Measurements from ENCODE around the gene GINS2. TPM values are rescaled to one million over a fixed set of nuclear protein-coding genes. Genes with fewer than 3 reads are reported as not detected.

GINS2 gene
- total RNA-seq, 1 experiment from 2014 or later = 52.7 TPM

DNA sequence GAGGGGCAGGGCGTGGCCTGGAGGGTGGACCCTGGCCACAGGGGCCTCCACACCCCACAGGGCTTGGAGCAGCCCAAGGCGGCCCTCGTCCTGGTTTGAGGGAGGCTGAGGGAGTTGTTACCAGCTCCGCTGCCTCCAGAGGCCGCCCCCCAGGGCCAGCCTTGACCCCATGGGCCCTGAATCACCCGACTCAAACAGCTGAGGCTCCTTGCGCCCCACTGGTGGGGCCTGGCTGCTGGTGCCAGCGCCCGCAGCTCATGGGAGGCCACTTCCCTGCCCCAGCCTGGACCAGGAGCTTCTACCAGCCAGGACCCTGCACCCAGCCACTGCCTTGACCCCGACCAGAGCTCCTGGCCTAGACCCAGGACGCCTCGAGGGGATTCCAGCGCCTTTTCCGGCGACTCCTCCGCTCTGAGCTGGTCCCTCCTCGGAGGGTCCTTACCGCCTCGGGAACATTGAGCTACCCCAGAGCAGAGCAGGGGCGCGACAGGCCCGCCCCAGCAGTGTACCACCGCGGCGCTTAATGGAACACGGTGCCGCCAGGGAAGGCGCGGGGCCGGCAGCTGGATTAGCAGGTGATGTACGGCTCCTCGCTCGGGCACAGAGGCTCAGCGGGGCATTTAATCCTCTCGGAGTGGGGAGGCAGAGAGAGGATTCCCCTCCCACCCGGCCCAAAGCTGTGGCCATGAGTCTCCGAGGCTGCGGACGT is 38.5 kb downstream of the GINS2 start:
- TF ChIP-seq, protein P1, sequence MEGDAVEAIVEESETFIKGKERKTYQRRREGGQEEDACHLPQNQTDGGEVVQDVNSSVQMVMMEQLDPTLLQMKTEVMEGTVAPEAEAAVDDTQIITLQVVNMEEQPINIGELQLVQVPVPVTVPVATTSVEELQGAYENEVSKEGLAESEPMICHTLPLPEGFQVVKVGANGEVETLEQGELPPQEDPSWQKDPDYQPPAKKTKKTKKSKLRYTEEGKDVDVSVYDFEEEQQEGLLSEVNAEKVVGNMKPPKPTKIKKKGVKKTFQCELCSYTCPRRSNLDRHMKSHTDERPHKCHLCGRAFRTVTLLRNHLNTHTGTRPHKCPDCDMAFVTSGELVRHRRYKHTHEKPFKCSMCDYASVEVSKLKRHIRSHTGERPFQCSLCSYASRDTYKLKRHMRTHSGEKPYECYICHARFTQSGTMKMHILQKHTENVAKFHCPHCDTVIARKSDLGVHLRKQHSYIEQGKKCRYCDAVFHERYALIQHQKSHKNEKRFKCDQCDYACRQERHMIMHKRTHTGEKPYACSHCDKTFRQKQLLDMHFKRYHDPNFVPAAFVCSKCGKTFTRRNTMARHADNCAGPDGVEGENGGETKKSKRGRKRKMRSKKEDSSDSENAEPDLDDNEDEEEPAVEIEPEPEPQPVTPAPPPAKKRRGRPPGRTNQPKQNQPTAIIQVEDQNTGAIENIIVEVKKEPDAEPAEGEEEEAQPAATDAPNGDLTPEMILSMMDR (conservative IDR thresholded peaks at IDR 0.05) = no peak
- no peaks in the 10 kb centered on the region for H4K20me1 ChIP-seq (ENCODE audit: control insufficient read depth, insufficient read depth, insufficient read length)
- no peak overlapping the region for H3K4me3 Mint-ChIP-seq

More for the DNA sequence above, 38.5 kb downstream of the GINS2 start:
- Histone ChIP-seq H3K23ac (ENCODE audit: insufficient read length, low read depth, low read length) (no peak overlapping the region), H2AFZ (ENCODE audit: low read length) (no peak overlapping the region), H2AK5ac (ENCODE audit: insufficient read length, low read length) (no peak overlapping the region), H3K4me1 (ENCODE audit: insufficient read depth, low read length) (no peaks in the 10 kb centered on the region), H3T11ph (ENCODE audit: low read length) (no peak overlapping the region), H2BK5ac (ENCODE audit: insufficient read length, low read length) (no peak overlapping the region), H4K5ac (ENCODE audit: insufficient read length, low read depth, low read length) (no peak overlapping the region), H4K8ac (replicated peaks; ENCODE audit: insufficient read length, low read depth, low read length) (no peak overlapping the region), H3K14ac (ENCODE audit: insufficient read depth, low read length) (no peak overlapping the region), H3K4ac (ENCODE audit: low read depth, low read length) (no peak overlapping the region), H3K27me3 (ENCODE audit: insufficient read depth, low read length) (no peaks in the 10 kb centered on the region), H3K9me3 (ENCODE audit: control insufficient read depth, low read depth, low read length) (no peaks in the 10 kb centered on the region), H2BK20ac (ENCODE audit: low read depth, low read length, poor library complexity, severe bottlenecking) (no peak overlapping the region), H3K18ac (ENCODE audit: insufficient read length, low read depth, low read length) (no peak overlapping the region), H3K9ac (ENCODE audit: extremely low read depth, insufficient read length, low read length) (no peak overlapping the region), H3K4me2 (ENCODE audit: insufficient read depth, insufficient read length, low read length) (no peak overlapping the region), H2BK120ac (ENCODE audit: low read depth, low read length, poor library complexity, severe bottlenecking) (no peak overlapping the region), H3K56ac (ENCODE audit: insufficient read length, low read depth, low read length) (no peak overlapping the region), H4K91ac (ENCODE audit: insufficient read length, low read depth, low read length) (no peak overlapping the region), H3K79me2 (ENCODE audit: insufficient read depth, low read length) (peaks cover 2% of the 10 kb centered on the region; the same call in 1 of the 2 replicates), H2BK12ac (ENCODE audit: insufficient read length, low read depth, low read length) (no peak overlapping the region), H3K23me2 (ENCODE audit: insufficient read length, low read depth, low read length, poor library complexity, severe bottlenecking) (no peaks in the 10 kb centered on the region), H2BK15ac (ENCODE audit: low read depth, low read length) (no peak overlapping the region), H3K27ac (ENCODE audit: insufficient read length, low read depth, low read length) (no peak overlapping the region), H3K79me1 (ENCODE audit: insufficient read depth, low read depth, low read length, poor library complexity, severe bottlenecking) (peaks cover 11% of the 10 kb centered on the region)
- Mint-ChIP-seq H3K27me3 (ENCODE audit: low read depth) (no peaks in the 10 kb centered on the region; the same call in 1 of the 2 replicates), H3K27ac (no peak overlapping the region), H3K9me3 (peaks cover 0 to 3% of the 10 kb centered on the region in 2 experiments; a peak in 1 of 5 replicates), H3K36me3 (ENCODE audit: insufficient read depth in 1 of 3, low read depth in 3 of 3) (peaks cover 14 to 45% (median 43%) of the 10 kb centered on the region in 3 experiments; a peak in 6 of 7 replicates), H3K4me1 (peaks cover 0 to 15% of the 10 kb centered on the region in 2 experiments; a peak in 3 of 4 replicates)
- no CpG with 5 or more reads among the region's 39 CpGs for WGBS (ENCODE audit: extremely low coverage, insufficient read length, low lambda C conversion rate)
- no peak for DNase-seq
